GM21619 (cell line): Measurements from ENCODE around the gene MEIS2.

Experiments
- ATAC-seq: cut with Tn5 transposase; IDR thresholded peaks from one replicate; pipeline ENCODE4 v1.9.1; 2021; ENCODE audit not compliant: unreplicated experiment

MEIS2 gene

DNA sequence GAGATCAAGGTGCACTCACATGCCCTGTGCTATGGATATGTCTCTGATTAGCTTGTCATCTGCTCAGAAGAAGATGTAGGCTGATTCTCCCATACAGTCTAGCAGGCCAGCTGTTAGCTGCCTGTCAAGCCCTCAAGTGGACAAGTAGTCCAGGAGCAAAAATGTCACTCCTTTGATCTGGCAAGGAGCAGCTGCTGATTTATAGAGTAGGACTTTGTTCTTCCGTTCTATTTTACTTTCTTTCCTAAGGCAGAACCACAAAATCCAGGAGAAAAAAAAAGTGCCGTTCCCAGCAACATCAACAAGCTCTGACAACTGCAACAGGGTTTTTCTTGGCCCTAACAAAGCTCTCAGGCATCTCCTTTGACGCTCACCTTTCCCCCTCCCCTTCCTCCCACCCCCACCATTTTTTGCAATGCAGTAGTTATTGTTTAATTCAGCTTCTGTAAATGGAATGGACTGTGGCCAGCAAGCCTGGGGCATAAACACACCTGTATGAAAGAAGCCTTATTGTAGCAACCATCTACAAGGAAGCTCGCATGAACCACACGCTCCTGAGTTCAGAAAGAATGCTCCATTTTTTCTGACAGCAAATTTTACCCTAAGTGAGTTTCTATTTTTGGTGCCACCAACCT lies 196.3 kb downstream of the MEIS2 start:
- no peak for ATAC-seq

DNA sequence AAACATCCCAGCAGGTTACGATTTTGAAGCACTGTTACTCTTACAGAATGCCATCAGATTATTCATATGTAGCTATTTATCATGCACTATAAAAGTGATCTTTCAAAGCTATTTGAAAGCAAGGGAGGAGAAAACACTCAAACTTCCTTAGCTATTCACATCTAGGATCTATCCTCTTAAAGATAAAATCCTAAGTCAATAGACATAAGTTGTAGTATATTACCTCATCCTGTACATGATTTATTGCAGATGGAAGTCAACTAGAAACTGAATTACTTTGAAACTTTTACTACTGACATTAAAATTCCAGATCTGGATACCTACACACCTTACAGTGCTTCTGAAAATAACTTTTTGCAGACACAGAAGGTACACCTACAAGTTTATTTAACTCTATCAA lies 197.2 kb downstream of the MEIS2 start:
- ATAC-seq, result no peak

DNA sequence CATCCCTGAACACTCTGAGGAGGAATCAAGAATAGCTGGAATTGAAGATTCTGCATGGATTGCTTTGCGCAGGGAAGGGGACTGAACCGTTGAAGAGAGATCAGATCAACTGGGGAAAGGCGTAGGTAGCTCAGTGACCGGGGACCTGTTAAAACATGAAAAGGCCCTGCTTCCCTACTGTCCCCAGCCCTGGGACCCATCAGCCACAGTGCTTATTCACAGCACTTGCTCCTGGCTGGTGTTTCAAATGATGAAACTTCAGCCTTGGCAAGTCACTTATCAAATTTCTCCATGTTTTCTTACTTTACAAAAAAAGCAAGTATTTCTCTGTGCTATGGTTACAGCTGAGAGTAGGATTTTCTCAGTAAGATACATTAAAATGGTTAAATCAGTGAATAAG lies 199.3 kb downstream of the MEIS2 start:
- no peak for ATAC-seq

DNA sequence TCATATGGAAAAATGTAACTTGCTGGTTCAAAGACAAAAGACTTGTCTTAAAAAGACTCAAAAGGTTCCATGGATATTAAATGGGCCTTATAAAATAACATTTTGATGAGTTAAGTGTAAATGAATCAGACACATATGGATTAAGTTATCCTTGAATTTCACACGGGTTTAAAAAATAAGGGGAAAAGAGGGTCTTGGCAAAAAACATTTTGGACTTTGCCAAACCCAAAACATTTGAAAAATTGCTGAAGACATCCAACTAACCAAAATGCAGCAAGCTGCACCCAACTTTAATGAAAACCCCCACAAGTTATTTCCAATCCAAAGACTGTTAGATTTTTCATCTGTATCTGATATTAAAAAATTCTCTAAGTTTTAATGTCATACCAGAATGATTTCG lies 200.7 kb downstream of the MEIS2 start:
- no peak for ATAC-seq

DNA sequence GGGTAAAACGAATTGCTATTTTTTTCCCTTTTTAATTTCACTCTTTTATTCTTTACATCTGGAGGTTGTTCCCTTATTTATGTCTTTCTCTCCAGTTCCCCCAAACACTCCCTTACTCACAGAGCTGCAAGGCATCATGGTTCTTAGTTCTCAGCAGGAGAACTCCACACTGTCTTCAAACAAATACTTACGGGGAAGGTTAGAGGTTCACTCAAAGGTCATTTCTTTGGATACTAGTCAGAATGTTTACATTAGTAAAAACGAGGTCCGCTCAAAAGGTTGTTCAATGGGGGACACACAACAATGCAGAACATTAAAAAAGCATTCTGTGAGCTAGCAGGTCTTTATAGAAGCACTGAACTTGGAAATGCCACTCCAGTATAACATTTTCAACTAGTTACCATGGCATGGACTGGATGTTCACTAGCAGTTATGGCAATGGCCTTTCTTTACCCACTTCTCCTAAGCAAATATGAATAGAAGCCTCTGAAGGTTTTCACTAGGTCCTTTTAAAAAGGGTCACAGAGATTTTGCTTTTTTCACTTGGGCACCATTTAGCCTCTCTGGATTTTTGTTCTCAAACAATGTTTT lies 201.7 kb downstream of the MEIS2 start:
- no peak for ATAC-seq

DNA sequence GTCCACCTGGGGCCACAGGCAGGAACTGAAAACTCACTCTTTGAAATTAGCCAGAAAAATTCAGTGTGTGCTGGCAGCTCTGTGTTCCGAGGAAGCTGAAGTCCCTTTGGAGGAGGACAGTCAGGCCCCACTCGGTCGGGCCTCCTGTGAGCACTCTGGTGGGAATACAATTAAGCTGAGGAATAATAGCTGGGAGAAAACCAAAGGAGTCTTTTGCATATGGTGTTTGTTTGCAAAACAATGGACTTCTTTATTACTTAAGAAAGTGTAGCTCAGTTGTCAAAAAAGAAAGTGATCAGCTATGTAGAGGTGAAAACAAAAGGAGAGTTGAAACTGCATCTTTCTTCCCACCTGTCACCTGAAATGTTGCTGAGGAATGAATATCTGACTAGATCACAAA lies 202.5 kb downstream of the MEIS2 start:
- ATAC-seq, result no peak

DNA sequence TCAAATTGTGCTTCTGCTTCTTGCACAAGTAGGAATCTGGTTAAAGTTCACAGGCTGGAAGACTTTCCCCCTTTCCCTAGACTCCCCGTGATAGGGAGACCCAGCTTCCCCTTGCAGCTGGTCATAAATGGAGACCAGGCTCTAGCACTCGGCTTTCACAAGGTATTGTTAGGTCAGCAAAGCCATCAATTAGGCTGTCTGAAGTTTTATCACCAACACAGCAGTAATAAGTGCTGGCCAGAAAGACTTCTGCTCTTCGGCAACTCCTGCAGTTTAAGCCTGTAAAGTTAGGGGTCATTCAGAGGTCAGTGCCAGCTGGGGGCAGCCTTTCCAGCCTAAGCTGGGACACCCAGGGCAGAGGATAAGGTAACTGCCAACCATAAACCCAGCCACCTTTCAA lies 203.4 kb downstream of the MEIS2 start:
- ATAC-seq, result no peak

DNA sequence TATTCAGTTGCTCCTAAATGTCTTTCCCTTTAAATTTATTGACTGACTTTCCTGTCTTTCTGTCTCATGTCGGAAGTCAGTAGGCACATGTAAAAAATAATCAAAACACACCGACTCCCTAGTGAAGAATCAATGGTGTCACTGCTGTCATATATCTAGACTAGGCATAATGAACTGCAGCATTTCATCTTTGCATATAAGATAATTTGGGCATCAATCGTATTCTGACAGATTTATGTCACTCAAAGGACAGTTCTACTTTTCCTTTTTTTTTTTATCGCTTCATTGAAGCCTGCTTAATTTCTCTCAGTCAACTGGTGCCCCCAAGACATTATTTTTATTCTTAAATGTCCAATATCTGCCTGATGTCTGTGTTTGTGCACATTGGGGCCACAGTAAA lies 206.3 kb downstream of the MEIS2 start:
- no peak for ATAC-seq

DNA sequence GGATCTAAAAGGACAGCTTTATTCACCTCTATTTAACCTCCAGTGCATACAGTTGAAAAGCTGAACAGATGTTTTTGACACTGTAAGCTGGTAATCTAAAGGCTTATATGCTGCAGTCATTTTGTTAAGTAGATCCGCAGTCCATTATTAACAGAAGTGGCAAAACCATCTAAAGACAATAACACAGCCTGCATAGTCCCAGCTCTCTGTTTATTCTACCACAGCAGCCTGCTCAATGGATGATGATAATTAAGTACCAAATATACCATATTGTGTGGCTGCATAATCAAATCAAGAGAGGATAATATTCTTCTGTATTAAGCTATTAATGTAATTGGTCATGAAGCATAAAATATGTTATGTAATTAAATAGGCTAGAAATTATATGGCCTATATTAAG lies 207.1 kb downstream of the MEIS2 start:
- no peak for ATAC-seq

DNA sequence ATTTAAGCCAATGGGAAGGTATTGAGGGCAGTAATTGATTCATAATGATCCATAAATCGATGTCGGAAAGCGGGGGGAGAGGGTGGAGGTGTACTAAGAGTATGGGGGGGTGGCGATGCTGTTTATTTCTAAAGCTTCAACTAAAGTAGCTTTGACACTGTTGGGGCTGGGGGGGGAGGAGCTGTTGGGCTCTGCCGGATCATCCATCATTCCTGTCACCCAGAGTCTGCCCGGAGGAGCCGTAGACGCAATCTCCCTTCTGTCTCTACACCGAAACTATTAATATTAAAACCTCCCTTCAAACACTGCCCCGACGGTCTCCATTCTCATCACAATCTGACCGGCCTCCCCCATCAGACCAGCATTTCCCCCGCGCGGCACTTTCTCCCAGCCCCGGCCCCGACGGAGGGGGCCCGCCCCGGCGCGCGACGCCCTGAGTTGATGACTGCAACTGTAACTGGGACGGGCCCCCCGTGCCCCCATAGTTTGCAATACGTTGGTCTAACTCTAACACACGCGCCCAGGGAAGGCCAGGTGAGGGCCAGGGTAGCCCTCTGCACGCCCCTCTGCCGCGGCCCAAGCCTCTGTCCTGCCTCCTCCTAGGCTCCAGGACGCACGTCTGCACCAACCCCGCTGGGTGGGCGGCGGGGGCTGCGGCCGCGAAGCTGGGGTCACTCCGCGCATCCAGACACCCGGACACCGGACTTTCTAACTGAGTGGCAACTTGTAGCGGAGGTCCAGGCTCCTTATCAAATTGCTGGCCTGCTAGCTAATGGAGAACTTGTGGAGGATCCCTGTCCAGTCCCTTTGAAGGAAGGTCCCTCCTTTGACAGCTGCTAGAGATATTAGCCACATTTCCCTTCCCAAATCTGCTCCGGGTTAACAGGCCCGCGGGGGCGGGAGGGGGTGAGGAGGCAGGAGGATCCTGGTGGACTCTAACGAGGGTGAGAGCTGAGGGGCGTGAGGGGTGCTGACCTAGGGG lies 212.0 kb downstream of the MEIS2 start:
- no peak for ATAC-seq

DNA sequence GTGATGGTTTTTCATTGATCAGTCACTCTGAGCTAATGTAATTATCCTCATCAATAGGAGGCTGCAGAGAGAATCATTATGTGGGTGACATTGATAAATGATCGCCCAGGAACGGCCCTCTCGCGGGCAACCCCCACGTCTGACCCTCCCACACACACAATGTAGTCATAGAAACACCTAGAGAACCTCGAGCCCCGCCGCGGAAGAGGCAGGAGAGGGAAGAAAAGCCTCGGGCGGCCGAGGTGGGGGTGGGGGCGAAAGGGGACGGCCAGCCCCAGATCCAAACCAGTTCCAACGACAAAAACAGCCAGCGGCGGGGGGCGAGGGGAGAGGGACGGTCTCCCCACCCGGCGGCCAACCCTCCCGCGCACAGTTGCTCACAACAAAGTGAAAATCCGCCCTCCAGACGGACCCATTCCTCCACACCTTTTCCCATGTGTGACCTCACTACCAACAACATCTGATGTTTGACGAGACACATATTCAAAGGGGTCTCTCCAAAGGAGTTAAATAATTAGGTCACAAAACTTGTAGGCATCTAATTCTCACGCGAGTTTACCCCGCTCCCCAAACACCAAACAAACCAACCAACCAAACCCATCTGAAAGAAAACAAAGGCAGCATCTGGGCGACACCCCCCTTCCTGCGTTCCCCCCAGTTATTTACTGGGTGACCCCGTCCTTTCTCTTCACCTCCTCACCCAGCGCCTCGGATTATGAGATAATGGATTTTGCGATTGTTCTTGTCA lies 213.0 kb downstream of the MEIS2 start:
- no peak for ATAC-seq

DNA sequence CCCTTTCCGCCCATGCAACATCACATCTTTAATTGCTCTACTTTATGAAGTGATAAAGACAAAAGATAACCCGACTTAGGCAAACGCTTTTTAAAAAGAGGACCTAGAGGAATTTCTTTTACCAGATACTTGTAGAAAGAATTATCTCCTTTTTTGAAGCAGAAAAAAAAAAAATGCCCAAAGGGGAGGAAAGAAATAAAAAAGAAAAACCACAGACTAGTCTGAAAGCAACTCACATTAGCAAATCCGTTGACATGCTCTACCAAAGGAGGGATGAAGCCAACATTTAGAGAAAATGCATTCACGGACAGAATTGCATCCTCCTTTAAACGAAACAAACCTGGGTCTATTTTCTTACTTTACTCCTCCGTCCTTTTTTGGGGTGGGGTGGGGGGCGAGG lies 213.6 kb downstream of the MEIS2 start:
- no peak for ATAC-seq

DNA sequence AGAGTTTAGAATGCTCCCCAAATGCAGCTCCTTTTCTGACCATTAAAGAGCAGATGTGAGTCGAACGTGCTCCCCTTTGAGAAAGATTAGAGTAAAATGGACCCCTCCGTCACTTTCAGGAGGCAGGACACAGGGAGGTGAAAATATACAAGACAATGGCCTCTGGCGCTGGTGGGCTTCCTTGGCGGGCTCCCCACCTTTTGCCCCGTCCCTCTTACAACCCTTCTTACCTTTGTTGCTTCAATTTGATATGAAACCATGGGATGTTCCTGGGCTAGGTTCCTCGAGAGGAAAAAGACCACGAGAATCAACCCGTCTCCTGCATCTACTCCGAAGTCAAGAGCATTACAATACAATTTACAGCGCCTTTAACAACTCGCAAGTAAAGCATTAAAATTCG lies 214.2 kb downstream of the MEIS2 start:
- ATAC-seq, result no peak

DNA sequence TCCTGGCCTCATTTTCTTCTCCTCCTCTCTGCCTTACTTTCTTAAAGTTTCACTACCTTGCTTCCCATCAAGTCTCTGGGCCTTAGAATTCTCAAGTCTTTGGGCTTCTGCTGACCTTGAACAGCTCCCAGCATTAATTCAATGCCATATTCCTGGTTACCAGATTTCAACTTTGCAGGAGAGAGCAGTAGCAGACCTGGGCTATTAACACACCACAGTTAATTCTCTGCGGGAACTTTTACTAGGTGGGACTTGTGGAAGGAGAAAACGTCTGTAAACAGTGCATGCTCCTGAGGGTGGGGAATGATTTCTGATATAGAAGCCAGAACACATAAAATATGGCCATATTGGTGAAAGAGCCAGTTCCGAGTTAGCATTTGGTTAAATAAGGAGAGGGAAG lies 214.6 kb downstream of the MEIS2 start:
- ATAC-seq, result no peak

DNA sequence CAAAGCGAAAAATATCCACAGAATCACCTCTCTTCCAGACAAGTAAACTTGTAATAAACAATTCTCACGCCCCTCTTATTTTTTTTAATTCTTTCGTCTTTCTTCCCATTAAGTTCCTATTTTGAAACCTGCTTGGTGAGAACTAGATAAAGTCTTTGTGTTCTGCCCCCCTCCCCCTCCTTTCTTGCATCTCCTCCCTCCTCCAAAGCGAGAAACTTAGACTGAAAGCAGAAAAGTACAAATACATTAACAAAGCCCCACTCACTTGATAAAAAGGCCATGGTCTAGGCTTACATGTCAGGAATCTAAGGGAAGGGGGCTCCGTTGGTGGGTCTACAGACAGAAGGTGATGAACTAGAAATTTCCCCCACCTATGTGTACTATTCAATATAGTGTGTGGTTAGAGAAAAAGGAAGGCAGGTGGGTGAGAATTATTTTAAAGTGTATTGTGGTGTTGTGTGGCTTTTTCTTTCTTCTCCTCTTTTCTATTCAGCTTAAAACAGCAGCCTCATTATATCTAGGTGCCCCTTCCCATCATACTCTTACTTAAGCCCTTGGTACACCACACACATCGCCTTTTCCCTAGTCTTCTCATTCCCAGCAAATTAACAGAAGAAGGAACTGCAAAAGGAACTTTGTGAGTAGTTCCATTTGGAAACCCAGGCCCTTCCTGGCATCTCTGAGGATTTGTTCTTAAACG lies 215.3 kb downstream of the MEIS2 start:
- ATAC-seq, result no peak

DNA sequence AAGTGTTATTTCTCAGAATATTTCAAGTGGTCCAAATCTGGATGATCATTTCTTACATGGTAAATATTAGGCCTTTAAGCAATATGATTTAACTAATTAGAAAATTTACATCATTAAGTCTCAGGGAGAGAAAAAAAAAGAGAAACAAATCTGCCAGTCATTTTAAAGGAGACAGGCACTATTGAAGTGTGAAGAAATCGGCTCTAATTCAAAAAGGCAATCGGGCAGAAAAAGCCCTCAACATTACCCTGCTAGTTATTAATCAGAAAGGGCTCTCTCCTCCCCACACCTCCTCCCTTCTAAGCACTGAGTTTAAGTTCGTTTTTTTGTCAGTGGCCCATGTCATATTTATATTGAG lies 215.9 kb downstream of the MEIS2 start:
- no peak for ATAC-seq

DNA sequence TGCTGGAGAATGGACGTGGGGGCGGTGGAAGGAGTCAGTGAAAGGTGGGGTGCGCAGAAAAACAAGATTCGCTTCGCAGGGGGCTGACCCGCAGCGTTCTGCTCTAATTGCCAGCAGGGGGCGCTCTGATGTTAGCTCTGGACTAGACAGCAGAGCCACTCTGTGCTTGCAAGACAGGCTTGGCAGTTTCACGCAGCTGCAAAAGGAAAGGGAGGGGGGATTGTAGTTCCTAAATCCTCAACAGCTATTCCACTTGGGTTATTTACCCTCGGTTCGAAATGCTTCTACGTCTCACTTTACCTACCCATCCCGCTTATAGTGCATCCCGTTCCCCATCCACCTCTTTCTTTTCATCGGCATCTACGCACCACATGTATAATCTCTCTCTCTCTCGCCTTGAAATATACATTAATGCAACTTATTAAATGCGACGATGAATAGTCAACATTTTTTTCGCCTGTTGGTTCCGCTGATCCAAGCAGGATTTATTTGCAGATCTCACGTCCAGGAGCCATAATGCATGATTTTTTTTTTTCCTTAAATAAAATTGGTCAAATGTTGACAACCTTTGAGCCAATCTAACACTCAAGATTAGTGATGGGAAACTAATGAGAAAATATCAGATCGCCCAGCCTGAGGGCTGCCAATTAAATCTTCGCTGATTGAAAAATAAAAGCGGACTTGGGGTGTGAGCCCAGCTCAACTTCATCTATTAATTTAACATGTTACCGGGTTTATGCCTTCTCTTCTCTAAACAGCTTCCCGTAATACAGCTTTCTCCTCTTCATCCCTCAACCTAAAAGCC lies 216.4 kb downstream of the MEIS2 start:
- peak; percentile 78 for ATAC-seq

DNA sequence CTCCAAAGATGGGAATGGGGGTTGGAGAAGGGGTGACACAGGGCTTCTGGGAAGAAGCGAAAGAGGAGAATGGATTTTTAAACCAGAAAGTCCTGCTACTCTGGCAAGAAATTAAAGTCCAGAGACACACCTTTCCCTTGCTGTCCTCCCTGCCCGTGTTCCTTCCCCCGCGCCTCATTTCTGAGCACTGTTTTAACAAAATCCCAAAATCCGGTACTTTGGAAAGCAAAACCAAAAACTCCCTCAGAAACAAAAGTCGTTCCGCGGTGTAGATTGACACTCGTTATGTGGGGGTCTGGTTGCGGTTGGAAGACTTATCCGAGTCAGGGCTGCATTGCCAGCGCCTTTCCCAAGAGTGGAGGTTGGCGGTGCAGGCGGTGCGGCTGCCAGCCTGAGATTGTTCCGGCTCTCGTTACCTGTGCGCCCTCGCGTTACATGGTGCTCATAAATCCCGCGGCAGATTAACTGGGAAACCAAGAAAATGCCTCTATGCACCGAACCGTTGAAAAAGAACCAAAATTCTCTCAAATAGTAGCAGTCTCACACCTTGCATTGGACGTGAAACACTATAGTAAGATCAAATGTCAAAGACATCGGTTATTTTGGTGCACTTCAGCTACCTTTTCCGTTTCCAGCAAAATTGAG lies 217.7 kb downstream of the MEIS2 start:
- no peak for ATAC-seq

DNA sequence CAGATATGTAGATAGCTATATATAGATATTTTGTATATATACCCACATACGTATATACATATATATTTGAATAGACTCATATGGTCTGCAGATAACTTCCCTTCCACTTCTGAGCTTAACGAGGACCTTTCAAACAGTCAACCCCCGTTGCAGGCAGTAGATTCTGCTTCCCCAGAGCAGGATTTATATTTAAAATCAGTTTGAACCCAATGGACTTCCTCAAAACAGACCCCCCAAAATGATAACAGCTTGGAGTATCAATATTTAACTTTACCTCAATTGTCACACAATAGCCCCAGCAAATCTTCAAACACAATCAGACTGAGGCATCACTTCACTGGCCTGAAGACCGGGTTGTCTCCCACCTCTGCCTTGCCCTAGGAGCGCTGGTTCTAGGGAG lies 218.3 kb downstream of the MEIS2 start:
- ATAC-seq, result no peak

DNA sequence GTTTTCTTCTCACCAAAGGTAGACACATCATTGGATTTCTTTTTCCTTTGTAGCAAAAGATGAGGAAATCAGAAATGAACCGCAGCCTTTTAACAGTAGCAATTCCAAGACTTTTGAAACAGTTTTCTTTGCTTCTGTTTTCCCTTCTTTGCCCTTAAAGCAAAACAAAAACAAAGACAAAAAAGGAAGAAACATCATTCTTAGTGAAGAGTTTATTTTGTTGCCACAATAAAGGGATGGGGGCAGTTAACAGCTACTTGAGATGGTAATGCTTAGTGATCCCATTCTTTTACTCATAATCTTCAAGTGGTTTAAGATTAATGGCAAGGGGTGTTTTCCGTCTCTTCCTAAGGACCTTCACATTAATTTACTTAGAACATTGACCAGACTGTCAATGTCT lies 218.8 kb downstream of the MEIS2 start:
- ATAC-seq, result no peak
